IMR-90 (cell line): ENCODE measurements around the gene CYBRD1.

ENCODE experiments used
- CEBPB ChIP-seq: IDR thresholded peaks from 2 replicates; pipeline ENCODE4 v1.6.1; 2012; ENCODE audit warnings: low read depth, low read length, improper control_type of control experiment
- CHD1 ChIP-seq: IDR thresholded peaks from 2 replicates; pipeline ENCODE4 v1.6.1; 2012; ENCODE audit warnings: low read depth, low read length, improper control_type of control experiment
- CTCF ChIP-seq: conservative IDR thresholded peaks from 2 replicates; pipeline ENCODE4 v1.5.1; 2012; ENCODE audit warnings: mild to moderate bottlenecking, low read depth, low read length, improper control_type of control experiment
- FOS ChIP-seq: fragments of 150-350 bp; IDR thresholded peaks from 2 replicates; pipeline ENCODE4 v1.6.1; 2016; ENCODE audit warnings: low read depth, low read length
- MAFK ChIP-seq: IDR thresholded peaks from 2 replicates; pipeline ENCODE4 v1.6.1; 2012; ENCODE audit warnings: low read depth, low read length, improper control_type of control experiment
- MAZ ChIP-seq: IDR thresholded peaks from 2 replicates; pipeline ENCODE4 v1.6.1; 2012; ENCODE audit warnings: low read depth, mild to moderate bottlenecking, low read length, improper control_type of control experiment, moderate library complexity, borderline replicate concordance
- POLR2A ChIP-seq: IDR thresholded peaks from 2 replicates; pipeline ENCODE4 v1.6.1; 2012; ENCODE audit warnings: mild to moderate bottlenecking, low read depth, low read length
- RAD21 ChIP-seq: IDR thresholded peaks from 2 replicates; pipeline ENCODE4 v1.6.1; 2012; ENCODE audit warnings: low read length, improper control_type of control experiment
- SMC3 ChIP-seq: fragments of 150-350 bp; IDR thresholded peaks from 2 replicates; pipeline ENCODE4 v1.6.1; 2016; ENCODE audit warnings: low read depth, mild to moderate bottlenecking, antibody characterized with exemption, low read length, moderate library complexity
- USF2 ChIP-seq: fragments of 150-350 bp; IDR thresholded peaks from 2 replicates; pipeline ENCODE4 v1.6.1; 2017; ENCODE audit warnings: mild to moderate bottlenecking, antibody characterized with exemption, low read length, low read depth

GRCh38 chr2:171520471-171520870 lies 1.8 kb upstream of the CYBRD1 start:
- TF ChIP-seq POLR2A (no peak), RAD21 (no peak), CTCF (no peak), SMC3 (no peak), CHD1 (no peak), FOS (no peak), USF2 (no peak), MAZ (no peak), MAFK (no peak), CEBPB (no peak)
